HepG2 (cell line): Measurements from ENCODE around the gene COL9A2.

ENCODE experiments used
- BHLHE40 ChIP-seq: IDR thresholded peaks from 2 replicates; pipeline ENCODE4 v1.6.1; 2011; ENCODE audit warnings: low read length, improper control_type of control experiment
- BRCA1 ChIP-seq: sonication (generic); formaldehyde crosslinking; IDR thresholded peaks from 2 replicates; pipeline ENCODE4 v1.4.0; 2020; ENCODE audit warnings: missing genetic modification reagents
- GLI4 ChIP-seq: sonication (generic); formaldehyde crosslinking; IDR thresholded peaks from 2 replicates; pipeline ENCODE4 v1.5.1; 2020; ENCODE audit warnings: missing genetic modification reagents, mild to moderate bottlenecking, moderate library complexity, borderline replicate concordance
- KDM4B ChIP-seq: sonication (generic); formaldehyde crosslinking; IDR thresholded peaks from 2 replicates; pipeline ENCODE4 v1.4.0; 2020; ENCODE audit warnings: missing genetic modification reagents
- RBAK ChIP-seq: sonication (generic); formaldehyde crosslinking; IDR thresholded peaks from 2 replicates; pipeline ENCODE4 v1.5.1; 2020; ENCODE audit warnings: mild to moderate bottlenecking, missing genetic modification reagents
- TOPORS ChIP-seq: sonication (generic); formaldehyde crosslinking; IDR thresholded peaks from 2 replicates; pipeline ENCODE4 v1.8.0; 2023; ENCODE audit warnings: mild to moderate bottlenecking, missing genetic modification reagents
- TP53 ChIP-seq: sonication (generic); formaldehyde crosslinking; conservative IDR thresholded peaks from 2 replicates; pipeline ENCODE4 v1.4.0; 2020; ENCODE audit warnings: missing genetic modification reagents
- ZNF10 ChIP-seq: sonication (generic); formaldehyde crosslinking; IDR thresholded peaks from 2 replicates; pipeline ENCODE4 v1.4.0; 2020; ENCODE audit warnings: mild to moderate bottlenecking, low read depth, missing genetic modification reagents, borderline replicate concordance
- ZNF841 ChIP-seq: sonication (generic); formaldehyde crosslinking; IDR thresholded peaks from 2 replicates; pipeline ENCODE4 v1.8.1; 2023; ENCODE audit warnings: missing genetic modification reagents, borderline replicate concordance
- TF ChIP-seq, protein P1 (sequence below), 2 experiments: IDR thresholded peaks; 2 replicates each; pipeline ENCODE4 v1.6.1; 2011 to 2012; ENCODE audit warnings: low read length in 2 of 2, borderline replicate concordance in 1 of 2, low read depth in 1 of 2, mild to moderate bottlenecking in 1 of 2, moderate library complexity in 1 of 2
- TF ChIP-seq, protein P2 (sequence below): sonication (generic); formaldehyde crosslinking; IDR thresholded peaks from 2 replicates; pipeline ENCODE4 v1.4.0; 2020; ENCODE audit warnings: missing genetic modification reagents, mild to moderate bottlenecking, borderline replicate concordance
- TF ChIP-seq, protein P3 (sequence below): sonication (generic); formaldehyde crosslinking; IDR thresholded peaks from 2 replicates; pipeline ENCODE4 v1.5.0; 2020; ENCODE audit warnings: mild to moderate bottlenecking, missing genetic modification reagents, moderate library complexity

DNA sequence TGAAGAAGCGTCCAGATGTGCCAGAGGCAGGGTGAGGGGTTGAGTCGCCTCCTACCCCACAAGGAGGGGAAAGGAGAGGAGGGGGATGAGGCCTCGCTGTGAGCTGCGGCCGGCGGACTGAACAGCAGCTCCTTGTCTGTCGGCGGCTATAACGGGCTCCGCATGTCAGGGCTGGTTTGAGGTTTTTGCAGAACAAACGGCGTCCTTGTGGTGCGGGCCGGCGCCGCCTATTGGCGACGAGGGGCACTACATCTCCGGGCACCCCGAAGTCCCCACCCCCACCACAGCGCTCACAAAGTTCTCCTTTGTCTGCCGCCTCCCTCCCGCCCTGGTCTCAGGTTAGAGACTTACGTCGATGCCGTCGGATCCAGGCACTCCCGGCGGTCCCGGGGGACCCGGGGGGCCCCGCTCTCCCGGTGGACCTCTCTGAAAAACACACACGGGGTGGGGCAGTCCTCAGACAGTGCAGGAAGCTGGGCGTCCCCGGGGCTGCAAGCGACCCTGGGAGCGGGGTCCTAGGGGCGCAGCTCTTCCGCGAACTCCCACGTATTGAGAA, 1.8 kb downstream of the COL9A2 start:
- TF ChIP-seq, protein P1, sequence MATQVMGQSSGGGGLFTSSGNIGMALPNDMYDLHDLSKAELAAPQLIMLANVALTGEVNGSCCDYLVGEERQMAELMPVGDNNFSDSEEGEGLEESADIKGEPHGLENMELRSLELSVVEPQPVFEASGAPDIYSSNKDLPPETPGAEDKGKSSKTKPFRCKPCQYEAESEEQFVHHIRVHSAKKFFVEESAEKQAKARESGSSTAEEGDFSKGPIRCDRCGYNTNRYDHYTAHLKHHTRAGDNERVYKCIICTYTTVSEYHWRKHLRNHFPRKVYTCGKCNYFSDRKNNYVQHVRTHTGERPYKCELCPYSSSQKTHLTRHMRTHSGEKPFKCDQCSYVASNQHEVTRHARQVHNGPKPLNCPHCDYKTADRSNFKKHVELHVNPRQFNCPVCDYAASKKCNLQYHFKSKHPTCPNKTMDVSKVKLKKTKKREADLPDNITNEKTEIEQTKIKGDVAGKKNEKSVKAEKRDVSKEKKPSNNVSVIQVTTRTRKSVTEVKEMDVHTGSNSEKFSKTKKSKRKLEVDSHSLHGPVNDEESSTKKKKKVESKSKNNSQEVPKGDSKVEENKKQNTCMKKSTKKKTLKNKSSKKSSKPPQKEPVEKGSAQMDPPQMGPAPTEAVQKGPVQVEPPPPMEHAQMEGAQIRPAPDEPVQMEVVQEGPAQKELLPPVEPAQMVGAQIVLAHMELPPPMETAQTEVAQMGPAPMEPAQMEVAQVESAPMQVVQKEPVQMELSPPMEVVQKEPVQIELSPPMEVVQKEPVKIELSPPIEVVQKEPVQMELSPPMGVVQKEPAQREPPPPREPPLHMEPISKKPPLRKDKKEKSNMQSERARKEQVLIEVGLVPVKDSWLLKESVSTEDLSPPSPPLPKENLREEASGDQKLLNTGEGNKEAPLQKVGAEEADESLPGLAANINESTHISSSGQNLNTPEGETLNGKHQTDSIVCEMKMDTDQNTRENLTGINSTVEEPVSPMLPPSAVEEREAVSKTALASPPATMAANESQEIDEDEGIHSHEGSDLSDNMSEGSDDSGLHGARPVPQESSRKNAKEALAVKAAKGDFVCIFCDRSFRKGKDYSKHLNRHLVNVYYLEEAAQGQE (IDR thresholded peaks at IDR 0.05; ENCODE audit: borderline replicate concordance in 1 of 2, low read depth in 1 of 2, low read length in 2 of 2) = no peak
- no peak for TF ChIP-seq ZNF841 (CRISPR knock-in tag)
- TF ChIP-seq ZNF10 (CRISPR knock-in tag) = no peak
- no peak; the same call in 1 of the 2 replicates for TF ChIP-seq BRCA1 (CRISPR knock-in tag)
- no peak for TF ChIP-seq BHLHE40
- TF ChIP-seq TOPORS = no peak
- no peak for TF ChIP-seq KDM4B
- no peak for TF ChIP-seq RBAK
- no peak for TF ChIP-seq GLI4
- TF ChIP-seq, protein P2, sequence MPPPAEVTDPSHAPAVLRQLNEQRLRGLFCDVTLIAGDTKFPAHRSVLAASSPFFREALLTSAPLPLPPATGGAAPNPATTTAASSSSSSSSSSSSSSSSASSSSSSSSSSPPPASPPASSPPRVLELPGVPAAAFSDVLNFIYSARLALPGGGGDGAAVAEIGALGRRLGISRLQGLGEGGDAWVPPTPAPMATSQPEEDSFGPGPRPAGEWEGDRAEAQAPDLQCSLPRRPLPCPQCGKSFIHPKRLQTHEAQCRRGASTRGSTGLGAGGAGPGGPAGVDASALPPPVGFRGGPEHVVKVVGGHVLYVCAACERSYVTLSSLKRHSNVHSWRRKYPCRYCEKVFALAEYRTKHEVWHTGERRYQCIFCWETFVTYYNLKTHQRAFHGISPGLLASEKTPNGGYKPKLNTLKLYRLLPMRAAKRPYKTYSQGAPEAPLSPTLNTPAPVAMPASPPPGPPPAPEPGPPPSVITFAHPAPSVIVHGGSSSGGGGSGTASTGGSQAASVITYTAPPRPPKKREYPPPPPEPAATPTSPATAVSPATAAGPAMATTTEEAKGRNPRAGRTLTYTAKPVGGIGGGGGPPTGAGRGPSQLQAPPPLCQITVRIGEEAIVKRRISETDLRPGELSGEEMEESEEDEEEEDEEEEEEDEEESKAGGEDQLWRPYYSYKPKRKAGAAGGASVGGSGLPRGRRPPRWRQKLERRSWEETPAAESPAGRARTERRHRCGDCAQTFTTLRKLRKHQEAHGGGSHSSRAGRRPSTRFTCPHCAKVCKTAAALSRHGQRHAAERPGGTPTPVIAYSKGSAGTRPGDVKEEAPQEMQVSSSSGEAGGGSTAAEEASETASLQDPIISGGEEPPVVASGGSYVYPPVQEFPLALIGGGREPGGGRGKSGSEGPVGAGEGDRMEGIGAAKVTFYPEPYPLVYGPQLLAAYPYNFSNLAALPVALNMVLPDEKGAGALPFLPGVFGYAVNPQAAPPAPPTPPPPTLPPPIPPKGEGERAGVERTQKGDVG = no peak
- TF ChIP-seq, protein P3, sequence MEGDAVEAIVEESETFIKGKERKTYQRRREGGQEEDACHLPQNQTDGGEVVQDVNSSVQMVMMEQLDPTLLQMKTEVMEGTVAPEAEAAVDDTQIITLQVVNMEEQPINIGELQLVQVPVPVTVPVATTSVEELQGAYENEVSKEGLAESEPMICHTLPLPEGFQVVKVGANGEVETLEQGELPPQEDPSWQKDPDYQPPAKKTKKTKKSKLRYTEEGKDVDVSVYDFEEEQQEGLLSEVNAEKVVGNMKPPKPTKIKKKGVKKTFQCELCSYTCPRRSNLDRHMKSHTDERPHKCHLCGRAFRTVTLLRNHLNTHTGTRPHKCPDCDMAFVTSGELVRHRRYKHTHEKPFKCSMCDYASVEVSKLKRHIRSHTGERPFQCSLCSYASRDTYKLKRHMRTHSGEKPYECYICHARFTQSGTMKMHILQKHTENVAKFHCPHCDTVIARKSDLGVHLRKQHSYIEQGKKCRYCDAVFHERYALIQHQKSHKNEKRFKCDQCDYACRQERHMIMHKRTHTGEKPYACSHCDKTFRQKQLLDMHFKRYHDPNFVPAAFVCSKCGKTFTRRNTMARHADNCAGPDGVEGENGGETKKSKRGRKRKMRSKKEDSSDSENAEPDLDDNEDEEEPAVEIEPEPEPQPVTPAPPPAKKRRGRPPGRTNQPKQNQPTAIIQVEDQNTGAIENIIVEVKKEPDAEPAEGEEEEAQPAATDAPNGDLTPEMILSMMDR = peak; percentile 92
- no peak for TF ChIP-seq TP53 (CRISPR knock-in tag)
